ENCODE data around the gene CLIC5.

CLIC5 gene

DNA sequence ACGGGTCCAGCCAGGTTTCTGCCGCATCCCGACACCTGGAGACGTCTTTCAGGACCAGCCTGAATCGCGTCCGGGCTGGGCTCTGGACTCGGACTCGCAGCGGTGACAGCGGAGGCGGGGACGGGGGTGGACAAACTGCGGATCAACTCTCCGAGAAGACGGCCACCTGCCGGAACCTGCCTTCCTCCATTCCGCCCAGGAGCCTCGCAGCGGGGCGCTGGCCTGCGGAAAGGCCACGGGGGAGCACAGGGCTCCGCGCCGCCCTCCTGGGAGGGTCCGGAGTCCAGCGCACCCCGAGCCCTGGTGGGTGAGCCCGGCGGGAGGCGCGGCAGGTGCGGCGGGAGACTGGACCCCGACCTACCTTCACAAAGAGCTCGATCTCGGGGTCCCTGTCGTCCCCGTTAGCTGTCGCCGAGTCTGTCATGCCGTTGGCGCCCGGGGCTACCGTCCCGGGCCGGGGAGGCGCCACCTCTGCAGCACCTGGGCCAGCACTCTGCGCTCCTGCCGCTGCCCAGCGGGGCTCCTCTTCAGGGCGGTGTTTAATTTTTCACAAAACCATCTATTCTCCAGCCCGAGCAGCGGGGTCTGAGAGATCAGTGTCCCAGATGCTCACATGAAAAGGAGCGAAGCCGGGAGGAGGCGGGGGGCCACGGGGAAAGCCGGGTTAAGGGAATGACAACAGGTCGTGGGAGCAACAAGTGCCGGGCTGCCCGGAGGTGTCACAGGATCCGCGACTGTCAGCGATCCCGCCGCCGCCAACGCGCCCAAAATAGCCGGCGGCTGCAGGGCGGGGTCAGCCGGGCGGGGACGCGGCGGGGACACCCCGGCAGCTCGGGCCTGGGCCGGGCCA is at the start of gene CLIC5:
Gene CLIC5 (minus strand): TSS at position 742 of the 850 bp plus-strand sequence. CDS start 318 bp downstream, at position 424.
- DNase-seq, result peak; percentile 50 to 62

DNA sequence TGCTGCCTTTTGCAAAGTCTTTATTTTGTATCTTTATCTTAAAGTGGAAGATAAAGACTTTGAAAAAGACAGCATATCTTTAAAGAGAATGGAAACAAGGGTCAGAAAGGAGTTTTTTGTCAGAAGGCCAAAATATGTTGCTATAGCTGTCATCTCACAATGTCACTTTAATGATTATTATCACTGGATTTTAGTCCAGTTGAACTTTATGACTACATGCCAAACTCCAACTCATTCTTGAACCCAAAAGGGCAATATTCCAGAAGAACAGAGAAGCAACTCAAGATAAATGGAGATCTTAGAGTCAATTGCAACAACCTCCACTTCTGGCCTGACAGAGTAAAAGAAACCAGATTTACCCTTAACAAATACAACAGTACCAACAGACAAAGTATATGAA is 47.3 kb upstream of the CLIC5 start:
- no peak for DNase-seq

DNA sequence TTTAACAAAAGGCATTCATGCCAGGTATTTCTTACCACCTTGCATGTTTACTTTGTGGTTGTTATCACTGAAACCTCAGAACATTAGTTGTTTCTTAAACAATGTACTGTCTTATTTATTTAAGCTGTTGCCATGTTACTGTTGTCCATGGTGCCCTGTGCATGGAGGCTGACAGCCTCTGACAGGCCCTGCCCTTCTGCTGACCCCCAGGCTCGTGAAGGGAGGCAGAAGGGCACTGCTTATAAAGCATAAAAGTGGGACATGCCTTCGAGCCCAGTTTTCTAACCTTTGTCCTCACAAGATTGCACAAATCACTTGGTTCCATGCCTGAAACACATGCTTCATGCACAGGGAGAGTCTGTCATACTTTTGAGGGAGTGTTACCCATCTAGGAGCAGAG is 46.7 kb upstream of the CLIC5 start:
- DNase-seq, result no peak

DNA sequence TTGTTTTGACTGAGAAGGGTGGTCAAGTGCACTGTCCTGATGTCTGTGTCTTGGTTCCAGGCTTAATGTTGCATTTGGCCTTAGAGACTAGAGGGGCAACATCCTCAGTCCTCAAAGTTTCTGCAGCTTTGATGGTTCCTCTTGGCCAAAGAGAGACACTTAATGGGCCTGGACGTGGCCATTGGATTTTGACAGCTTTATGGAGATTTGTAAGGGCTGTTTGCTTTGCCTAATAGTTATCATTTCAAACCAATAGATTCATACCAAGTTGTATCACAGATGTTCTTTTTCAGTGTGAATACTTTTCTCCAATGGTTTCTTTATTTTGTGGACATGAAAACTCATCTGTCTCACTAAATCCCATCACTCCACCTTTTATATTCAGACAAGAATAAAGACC is 45.8 kb upstream of the CLIC5 start:
- no peak for DNase-seq

DNA sequence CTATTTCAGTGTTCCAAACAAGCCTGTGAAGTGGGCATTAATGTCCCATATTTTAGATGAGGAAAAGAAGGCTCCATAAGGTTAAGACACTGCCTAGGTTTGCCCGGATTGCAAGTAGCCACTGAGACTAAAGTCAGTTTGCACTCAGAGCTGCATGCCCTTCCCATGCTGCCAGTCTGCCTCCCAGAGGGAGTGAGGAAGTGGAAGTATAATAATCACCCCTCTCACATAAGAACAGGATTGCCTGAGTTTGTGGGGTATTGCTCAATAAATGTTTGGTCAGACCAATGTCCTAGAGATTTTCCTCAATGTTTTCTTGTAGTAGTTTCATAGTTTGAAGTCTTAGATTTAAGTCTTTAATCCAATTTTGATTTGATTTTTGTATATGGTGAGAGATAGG is 43.9 kb upstream of the CLIC5 start:
- no peak for DNase-seq

DNA sequence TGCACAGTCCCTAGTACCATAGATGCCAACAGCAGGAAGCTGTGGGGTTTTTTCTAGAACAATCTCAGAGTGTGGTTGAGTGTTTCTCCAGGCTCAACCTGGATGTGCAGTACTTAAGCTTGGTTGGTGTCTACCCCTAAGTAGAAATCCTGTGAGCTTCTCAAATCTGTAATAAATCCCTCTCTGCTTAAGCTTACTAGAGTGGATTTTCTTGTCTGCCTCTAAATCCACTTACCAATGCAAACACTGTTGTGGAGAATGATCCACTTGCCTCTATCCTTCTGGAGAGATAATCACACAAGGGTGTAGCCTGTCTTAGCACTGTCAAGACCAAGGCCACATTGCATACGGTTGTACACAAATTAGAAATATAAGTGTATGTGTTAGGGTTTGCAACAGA is 43.3 kb upstream of the CLIC5 start:
- DNase-seq, result no peak

DNA sequence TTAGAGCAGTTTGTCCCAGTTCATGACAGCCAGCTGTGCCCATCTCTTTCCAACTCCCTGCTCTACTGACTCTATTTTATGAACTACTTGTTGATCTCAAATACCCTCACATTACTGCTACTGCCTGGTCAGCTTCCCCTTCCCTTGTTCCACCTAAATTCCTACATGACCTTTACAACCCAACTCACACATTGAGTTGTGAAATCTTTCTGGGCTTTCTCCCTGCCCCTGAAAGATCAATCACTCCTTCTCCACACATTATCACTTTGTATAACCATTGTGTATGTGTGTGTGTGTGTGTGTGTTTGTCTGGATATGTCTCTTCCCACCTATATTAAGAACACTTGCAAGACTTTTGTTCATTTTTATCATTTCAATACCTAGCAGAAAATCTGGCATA is 42.1 kb upstream of the CLIC5 start:
- DNase-seq, result no peak

DNA sequence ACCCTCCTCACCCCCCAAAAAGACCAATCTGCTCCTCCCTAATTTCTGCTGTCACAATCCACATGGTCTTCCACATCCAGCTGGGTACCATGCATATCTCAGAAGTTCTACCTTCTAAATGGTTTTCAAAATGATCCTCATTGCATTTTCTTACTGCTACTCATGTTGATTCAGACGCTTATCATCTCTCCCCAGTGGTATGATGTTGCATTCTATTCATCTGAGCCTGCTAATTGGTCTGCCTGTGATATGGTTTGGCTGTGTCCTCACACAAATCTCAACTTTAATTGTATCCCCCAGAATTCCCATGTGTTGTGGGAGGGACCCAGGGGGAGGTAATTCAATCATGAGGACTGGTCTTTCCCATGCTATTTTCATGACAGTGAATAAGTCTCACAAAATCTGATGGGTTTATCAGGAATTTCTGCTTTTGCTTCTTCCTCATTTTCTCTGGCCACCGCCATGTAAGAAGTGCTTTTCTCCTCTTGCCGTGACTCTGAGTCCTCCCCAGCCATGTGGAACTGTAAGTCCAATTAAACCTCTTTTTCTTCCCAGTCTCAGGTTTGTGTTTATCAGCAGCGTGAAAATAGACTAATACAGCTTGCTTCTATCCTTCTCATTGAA is 41.4 kb upstream of the CLIC5 start:
- DNase-seq, result no peak

DNA sequence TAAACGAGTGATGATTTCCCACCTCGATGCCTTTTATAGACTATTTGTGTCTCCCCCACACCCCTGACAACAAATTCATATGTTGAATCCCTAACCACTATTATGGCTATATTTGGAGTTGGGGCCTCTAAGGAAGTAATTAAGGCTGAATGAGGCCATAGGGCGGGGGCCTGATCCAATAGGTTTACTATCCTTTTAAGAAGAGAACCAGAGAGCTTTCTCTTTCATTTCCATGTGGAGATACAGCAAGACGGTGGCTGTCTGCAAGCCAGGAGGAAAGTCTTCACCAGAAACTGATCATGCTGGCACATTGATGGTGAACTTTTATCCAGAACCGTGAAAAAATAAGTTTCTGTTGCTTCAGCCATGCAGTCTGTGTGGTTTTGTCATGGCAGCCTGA is 38.9 kb upstream of the CLIC5 start:
- DNase-seq, result no peak

DNA sequence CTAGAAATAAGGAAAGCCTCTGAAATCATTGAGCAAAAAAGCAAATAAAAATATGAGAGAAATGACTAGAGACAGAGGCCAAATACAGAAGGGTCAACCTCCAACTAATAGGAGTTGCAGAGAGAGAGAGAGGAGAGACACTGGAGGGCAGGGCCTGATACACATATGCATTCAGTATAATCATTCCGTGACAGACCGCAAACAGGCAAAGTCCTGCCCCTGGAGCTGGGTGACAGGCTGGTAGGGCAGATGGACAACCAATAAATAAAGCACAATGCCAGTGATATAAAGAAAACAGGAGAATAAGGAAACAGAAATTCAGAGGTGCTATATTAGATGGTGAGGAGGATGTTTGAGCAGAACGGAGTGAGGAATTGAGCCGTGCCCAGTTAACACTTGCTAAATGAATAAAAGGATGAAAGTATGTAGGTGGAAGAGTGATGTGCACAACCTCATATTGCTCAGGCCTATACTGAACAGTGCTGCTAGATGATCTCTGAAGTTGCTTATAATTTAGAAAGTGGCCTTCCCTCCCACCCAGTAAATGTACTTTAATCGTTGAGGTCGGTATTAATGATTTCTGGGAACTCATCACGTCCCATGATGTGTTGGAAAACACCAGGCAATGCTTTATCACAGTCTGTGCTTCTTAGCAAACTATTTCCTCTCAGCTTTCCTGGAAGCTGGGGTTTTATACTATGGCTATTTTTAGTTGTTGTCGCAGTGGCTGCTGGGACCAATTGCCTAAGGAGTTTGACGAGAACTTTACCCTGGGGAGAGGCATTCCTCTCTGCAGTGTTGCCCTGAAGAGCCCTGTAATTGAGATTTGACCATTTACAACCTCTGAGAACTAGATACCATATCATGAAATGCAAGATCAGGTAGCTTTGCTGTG is 37.6 kb upstream of the CLIC5 start:
- no peak for DNase-seq

DNA sequence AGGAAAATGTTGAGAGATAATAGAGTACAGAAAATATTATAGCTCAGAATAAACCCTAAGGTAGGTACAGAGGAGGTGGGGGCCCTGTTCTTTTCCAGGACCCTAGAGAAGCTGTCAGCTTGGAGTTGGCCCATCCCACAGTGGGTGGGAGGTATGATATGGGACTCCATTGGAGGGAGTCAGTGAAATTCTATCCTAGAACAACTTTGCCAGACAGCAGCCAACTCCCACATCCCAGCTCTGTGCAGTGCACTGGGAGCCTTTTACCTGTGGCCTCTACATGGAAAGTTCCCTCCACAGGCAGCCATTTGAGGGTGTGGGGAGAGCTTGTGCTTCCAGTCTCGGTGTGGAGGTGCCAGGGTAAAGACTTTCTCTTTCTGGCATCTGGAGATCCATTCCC is 36.8 kb upstream of the CLIC5 start:
- no peak for DNase-seq

DNA sequence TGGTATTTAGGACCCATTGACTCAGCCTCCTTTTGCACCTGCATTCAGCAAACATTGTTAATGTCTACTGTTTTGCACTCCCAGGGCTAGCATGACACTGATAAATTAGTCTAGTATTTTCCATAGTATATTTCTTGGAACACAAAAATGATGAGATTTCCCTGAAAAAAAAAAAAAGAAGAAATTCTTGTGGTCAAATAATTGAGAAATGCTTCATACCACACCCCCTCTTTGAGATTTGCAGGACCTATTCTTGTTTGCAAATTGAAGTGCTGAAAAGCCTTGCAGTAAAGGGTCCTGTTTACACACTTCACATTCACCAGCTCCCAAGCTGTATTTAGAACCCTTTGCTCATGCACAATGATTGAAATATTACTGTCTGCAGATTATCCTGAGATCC is 36.3 kb upstream of the CLIC5 start:
- no peak for DNase-seq

DNA sequence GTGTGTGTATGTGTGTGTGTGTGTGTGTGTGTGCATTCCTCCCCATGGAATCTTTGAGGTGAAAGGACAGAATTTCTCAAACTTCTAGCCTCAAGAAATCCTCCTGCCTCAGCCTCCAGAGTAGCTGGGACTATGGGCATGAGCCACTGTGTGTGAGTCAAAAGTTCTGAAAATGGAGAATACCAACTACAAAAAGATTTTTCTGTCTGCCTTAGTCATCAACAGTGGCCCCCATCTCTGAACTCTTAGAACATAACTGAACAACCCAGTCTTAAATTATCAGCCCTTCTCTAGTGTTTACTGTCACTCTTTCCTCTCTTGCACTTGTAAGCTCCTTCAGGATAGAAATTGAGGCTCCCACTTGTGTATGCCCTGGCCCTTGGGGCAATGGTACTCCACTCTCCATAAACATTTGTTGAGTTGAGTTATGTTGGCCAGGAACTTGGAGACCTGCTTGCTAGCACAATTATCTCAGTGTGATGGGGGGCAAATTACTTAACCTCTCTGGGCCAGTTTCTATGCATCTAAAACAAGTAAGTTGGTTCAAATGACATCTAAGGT is 35.3 kb upstream of the CLIC5 start:
- DNase-seq, result no peak

DNA sequence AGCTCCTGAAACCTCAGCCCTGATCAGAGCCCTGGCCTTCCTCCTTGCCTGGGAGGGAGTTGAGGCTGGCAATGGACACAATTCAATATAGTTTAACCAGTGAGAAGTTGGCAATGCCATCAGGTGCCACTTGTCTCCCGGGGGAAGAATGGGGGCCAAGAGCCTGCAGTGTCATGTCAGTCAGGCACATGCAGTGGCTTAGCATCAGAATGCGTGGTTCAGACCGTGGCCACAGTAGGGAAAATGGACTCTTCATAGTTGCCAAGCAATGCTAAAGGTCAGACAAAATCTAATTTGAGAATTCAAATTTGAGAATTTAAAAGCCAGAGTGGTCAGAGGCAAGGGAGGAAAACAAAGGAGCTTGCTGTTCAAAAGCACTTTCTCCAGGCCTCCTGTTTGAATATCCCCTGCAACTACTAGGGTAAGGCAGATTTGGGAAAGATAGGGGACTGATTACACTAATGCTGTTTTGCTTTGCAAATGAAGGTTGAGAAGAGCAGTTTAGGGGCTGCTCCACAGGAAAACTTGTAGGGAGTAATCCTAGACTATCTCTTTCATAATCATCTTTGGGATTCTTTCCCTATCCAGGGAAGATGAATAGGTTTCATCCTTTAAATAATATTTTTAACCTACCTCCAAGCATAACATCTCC is 33.1 kb upstream of the CLIC5 start:
- DNase-seq, result no peak

DNA sequence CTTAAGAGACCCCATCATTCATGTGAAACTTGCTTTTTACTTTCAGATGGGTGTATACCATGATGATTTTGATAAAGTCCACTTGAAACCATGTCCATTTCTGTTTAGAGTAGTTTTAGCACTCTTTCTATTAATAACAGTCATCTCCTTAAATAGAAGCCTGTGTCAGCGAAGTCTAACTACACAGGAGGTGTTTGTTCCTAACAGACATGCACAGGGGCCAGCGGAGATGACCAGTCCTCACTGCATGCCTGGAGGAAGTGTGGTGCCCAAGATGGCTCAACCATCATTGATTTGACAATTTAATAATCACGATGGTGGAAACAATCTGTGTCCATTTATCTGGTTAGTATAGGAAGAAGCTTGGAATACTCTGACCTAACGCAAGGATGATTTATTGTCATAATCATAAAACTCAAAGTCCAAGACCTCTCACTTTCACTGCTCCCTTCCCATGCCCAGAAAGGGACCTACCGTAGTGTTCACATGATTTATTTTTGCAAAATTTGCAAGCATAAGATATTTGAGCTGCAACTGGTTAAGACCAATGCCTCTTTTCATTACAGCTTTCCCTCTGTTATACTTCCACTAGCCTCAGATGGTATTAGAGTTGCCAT is 31.0 kb upstream of the CLIC5 start:
- no peak for DNase-seq

DNA sequence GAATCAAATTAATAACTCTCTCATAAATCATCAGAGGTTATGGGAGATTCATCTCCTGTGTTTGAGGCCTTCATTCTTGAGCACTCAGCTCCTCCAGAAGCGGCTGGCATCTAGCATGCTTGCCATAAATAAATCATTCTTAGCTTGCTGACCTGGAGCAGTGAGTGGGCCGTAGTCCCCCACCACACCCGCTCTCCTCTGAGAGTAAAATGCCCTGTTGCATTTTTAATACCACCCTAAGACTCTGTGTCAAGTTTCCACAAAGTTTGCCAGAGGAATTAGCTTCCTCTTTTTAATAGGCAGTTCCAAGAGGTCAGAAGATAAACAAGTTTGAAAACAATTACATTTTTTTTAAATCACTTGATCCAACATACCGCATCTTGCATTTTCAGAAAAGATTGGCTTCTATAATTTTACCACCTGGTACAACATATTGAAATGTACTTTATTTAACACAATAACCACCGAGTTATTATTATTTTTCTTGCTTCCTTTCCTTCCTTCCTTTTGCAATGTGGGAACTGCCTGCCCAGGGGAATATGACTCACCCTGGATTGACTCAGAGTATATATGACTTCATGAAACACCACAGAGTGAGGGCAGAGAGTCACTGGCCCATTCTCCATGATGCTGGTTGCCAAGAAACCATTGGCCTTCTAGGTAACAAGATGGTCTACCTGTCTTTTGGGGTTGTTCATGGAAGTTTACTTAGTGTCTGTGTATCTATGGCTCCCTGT is 29.4 kb upstream of the CLIC5 start:
- no peak for DNase-seq

DNA sequence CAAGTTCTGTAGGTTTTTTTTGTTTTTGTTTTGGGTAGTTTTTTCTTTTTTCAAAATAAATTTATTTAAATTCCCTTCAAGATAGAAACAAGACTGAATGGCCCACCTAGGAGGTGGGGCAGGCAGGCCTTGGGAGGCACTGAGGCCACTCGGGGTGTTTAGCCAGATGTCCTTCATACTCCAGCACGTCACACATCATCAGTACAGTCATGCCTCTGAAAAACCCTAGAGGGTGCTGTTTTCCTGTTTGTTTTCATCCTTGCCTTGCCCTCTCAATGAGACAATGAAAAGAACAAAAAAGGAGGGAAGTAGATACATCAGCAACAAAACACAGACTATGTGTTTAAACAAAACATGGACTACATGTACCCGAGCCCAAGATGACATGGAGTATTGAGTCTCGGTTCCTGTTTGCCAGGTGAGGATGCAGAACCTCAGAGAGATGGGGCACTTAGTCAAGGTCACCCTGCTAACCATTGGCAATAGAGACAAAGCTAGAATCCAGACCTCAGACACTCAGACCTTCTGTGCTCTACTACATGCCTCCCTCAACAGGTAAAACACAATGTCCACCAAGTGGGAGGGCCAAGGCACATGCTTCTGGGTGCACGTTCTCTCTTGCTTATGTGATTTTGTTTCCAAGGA is 26.8 kb upstream of the CLIC5 start:
- DNase-seq, result no peak

DNA sequence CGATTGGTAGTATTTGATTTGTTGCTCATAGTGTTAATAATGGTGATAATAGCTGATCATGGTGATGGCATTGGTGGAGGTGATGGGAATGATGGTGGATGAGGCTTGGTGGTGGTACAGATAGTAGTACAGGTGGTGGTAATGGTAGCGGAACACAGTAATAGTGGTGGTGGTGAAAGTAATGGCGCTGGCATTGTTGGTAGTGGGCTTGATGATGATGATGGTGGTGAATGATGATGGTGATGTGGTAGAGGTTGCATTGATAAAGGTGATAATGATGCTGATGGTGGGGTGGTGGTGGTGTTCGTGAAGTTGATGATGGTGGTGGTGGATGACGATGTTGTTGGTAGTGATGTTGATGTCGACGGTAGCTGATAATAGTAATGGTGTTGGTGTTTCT is 24.6 kb upstream of the CLIC5 start:
- DNase-seq, result no peak

DNA sequence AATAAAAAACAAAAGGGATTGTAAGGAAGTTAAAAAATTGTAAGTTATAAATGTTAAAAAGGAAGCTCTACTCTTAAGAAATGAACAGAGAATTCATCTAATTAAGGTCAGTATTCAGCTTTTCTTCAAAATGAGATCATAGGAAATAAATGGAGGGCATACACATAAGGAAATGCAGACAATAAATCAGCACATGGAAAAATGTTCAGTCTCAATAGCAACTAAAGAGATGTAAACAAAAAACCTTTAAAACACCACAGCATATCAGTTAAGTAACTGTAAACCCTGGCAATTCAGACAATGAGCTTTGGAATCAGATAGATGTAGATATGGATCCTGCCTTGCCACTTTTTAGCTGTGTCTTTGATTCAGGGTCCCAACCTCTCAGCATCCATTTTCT is 24.0 kb upstream of the CLIC5 start:
- DNase-seq, result no peak

DNA sequence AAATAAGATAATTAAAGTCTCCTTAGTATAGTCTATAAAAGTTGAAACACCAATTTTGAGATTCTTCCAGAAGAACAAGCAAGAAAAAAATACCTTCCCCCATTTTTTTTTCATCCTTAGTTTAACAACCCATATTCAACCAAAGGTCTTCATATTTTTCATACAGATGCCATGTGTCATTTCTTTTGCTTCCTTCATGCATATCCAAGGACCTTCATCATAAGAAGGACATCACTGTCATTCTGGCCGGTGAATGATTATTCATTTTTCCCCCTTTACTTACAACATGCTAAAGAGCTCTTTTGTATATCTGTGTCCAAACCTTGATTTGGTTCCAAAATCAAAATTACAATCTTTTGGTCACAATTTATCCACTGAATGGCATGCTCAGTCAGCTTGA is 21.3 kb upstream of the CLIC5 start:
- DNase-seq, result no peak

DNA sequence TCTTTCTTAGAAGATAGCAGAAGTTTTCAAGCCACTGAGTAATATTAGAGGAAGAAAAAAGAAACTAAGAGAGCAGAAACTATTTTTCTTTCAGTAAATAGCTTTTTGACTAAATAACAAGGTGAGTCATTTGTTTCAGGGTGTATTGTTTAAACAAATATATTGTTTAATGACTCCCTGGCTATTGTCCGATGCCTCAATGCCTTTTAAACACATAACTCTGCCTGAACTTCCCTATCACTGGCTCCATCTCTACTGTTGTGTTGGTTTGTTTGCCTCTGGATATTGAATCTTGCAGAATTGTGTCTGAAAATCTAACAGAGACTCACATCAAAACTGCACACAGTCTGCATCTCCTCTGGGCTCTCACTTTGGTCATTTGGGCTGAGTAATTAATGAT is 19.6 kb upstream of the CLIC5 start:
- no peak for DNase-seq
